CD4-positive, alpha-beta T cell treated with Interleukin-15 for 1 hour (primary cell): ENCODE results near the gene GATA6.

Experiments
- DNase-seq: peaks from one replicate; pipeline ENCODE4 v3.0.0-alpha.2; 2020

Gene GATA6

GRCh38 chr18:22167091-22167470 lies 2.3 kb upstream of the GATA6 start:
- no peak for DNase-seq

GRCh38 chr18:22167471-22168241 lies 1.7 kb upstream of the GATA6 start:
- DNase-seq = no peak

- no peak for DNase-seq
Observed at GRCh38 chr18:22168360-22168921, 948 bp upstream of the GATA6 start.

- no peak for DNase-seq
Observed at GRCh38 chr18:22169889-22170420, 566 bp downstream of the GATA6 start.

GRCh38 chr18:22170421-22171257 lies 1.2 kb downstream of the GATA6 start:
- no peak for DNase-seq

GRCh38 chr18:22171258-22172119 lies 2.1 kb downstream of the GATA6 start:
- DNase-seq = no peak

GRCh38 chr18:22172120-22172582 lies 2.8 kb downstream of the GATA6 start:
- DNase-seq = no peak

GRCh38 chr18:22172594-22173049 lies 3.2 kb downstream of the GATA6 start:
- DNase-seq = no peak

- DNase-seq = no peak
Observed at GRCh38 chr18:22173221-22173927, 4.0 kb downstream of the GATA6 start.

- DNase-seq = no peak
Observed at GRCh38 chr18:22173928-22174301, 4.5 kb downstream of the GATA6 start.

- no peak for DNase-seq
Observed at GRCh38 chr18:22174341-22175145, 5.2 kb downstream of the GATA6 start.

- DNase-seq = no peak
Observed at GRCh38 chr18:22175346-22175745, 6.0 kb downstream of the GATA6 start.

GRCh38 chr18:22176420-22177326 lies 7.3 kb downstream of the GATA6 start:
- no peak for DNase-seq

GRCh38 chr18:22177327-22177871 lies 8.0 kb downstream of the GATA6 start:
- DNase-seq = no peak

GRCh38 chr18:22179174-22179573 lies 9.8 kb downstream of the GATA6 start:
- no peak for DNase-seq

GRCh38 chr18:22179631-22180030 lies 10.2 kb downstream of the GATA6 start:
- no peak for DNase-seq

- no peak for DNase-seq
Observed at GRCh38 chr18:22180722-22181121, 11.3 kb downstream of the GATA6 start.

GRCh38 chr18:22182884-22183697 lies 13.7 kb downstream of the GATA6 start:
- DNase-seq = no peak
